Thyroid gland (tissue), 4 donors: ENCODE data around the gene HOXA7.

Experiments used
- POLR2A ChIP-seq, 2 donors: fragments of 450-650 bp; IDR thresholded peaks; one replicate each; pipeline ENCODE4 v1.6.1; 2017; ENCODE audit warnings: antibody characterized with exemption in 2 of 2, mild to moderate bottlenecking in 2 of 2, moderate library complexity in 1 of 2
- TF ChIP-seq, protein P1 (sequence below), 6 experiments: fragments of 200-600 bp in 3 of 6; fragments of 450-650 bp in 3 of 6; sonication (generic) in 3 of 6; IDR thresholded peaks; one replicate each; pipeline ENCODE4 v1.5.1; 2016 to 2019; ENCODE audit warnings: antibody characterized with exemption in 6 of 6, mild to moderate bottlenecking in 2 of 6, inconsistent platforms in 1 of 6, moderate library complexity in 1 of 6

DNA sequence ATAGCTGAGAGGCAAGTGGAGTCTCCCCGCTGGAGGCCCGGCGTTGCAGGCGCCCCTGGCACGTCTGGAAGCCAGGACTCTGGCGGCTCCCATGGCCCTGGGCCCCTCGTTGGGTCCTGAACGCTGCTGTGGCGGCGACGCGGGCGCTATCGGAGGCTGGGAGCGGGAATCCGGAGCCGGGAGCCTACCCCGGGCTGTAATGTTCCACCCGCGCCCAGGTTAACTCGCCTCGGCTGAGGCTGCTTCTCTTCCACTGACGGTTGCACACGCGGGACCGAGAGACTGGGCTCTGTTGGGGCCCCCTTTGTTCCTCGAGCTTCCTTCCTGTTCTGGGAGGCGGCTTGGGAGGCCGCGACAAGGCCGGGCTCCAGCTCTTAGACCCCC lies 11.7 kb downstream of the HOXA7 start:
- TF ChIP-seq, protein P1, sequence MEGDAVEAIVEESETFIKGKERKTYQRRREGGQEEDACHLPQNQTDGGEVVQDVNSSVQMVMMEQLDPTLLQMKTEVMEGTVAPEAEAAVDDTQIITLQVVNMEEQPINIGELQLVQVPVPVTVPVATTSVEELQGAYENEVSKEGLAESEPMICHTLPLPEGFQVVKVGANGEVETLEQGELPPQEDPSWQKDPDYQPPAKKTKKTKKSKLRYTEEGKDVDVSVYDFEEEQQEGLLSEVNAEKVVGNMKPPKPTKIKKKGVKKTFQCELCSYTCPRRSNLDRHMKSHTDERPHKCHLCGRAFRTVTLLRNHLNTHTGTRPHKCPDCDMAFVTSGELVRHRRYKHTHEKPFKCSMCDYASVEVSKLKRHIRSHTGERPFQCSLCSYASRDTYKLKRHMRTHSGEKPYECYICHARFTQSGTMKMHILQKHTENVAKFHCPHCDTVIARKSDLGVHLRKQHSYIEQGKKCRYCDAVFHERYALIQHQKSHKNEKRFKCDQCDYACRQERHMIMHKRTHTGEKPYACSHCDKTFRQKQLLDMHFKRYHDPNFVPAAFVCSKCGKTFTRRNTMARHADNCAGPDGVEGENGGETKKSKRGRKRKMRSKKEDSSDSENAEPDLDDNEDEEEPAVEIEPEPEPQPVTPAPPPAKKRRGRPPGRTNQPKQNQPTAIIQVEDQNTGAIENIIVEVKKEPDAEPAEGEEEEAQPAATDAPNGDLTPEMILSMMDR (IDR thresholded peaks at IDR 0.05): no peak
- TF ChIP-seq POLR2A (IDR thresholded peaks at IDR 0.05): no peak
